Measurements from ENCODE around the gene CDK15.

Gene CDK15

GRCh38 chr2:201909961-201910361, 103.6 kb downstream of the CDK15 start:
- DNase-seq (ENCODE audit: low read depth), result peak; percentile 5

GRCh38 chr2:201911372-201911771, 105.0 kb downstream of the CDK15 start:
- no peak for DNase-seq (ENCODE audit: low read depth)

GRCh38 chr2:201913201-201913600, 106.9 kb downstream of the CDK15 start:
- DNase-seq (ENCODE audit: low read depth), result no peak

GRCh38 chr2:201915446-201915845, 109.1 kb downstream of the CDK15 start:
- DNase-seq (ENCODE audit: low read depth), result no peak

- DNase-seq (ENCODE audit: low read depth), result no peak
These were observed 110.2 kb downstream of the CDK15 start for GRCh38 chr2:201916565-201916964.

GRCh38 chr2:201918616-201919307, 112.4 kb downstream of the CDK15 start:
- no peak for DNase-seq (ENCODE audit: low read depth)

GRCh38 chr2:201919308-201919634, 112.9 kb downstream of the CDK15 start:
- no peak for DNase-seq (ENCODE audit: low read depth)

- no peak for DNase-seq (ENCODE audit: low read depth)
These were observed 117.3 kb downstream of the CDK15 start for GRCh38 chr2:201923436-201924328.

- DNase-seq (ENCODE audit: low read depth), result no peak
These were observed 118.1 kb downstream of the CDK15 start for GRCh38 chr2:201924453-201924852.

GRCh38 chr2:201925056-201925455, 118.7 kb downstream of the CDK15 start:
- DNase-seq (ENCODE audit: low read depth), result no peak

- DNase-seq (ENCODE audit: low read depth), result no peak
These were observed 119.7 kb downstream of the CDK15 start for GRCh38 chr2:201926067-201926466.

GRCh38 chr2:201928363-201928762, 122.0 kb downstream of the CDK15 start:
- no peak for DNase-seq (ENCODE audit: low read depth)

GRCh38 chr2:201929281-201930026, 123.1 kb downstream of the CDK15 start:
- no peak for DNase-seq (ENCODE audit: low read depth)

- no peak for DNase-seq (ENCODE audit: low read depth)
These were observed 123.7 kb downstream of the CDK15 start for GRCh38 chr2:201930043-201930442.

GRCh38 chr2:201930831-201931230, 124.5 kb downstream of the CDK15 start:
- no peak for DNase-seq (ENCODE audit: low read depth)

- no peak for DNase-seq (ENCODE audit: low read depth)
These were observed 125.1 kb downstream of the CDK15 start for GRCh38 chr2:201931475-201931874.

GRCh38 chr2:201931951-201932350, 125.6 kb downstream of the CDK15 start:
- DNase-seq (ENCODE audit: low read depth), result no peak

GRCh38 chr2:201932511-201932910, 126.2 kb downstream of the CDK15 start:
- DNase-seq (ENCODE audit: low read depth), result no peak

GRCh38 chr2:201933792-201934237, 127.5 kb downstream of the CDK15 start:
- no peak for DNase-seq (ENCODE audit: low read depth)

- DNase-seq (ENCODE audit: low read depth), result no peak
These were observed 130.5 kb downstream of the CDK15 start for GRCh38 chr2:201936817-201937216.

- no peak for DNase-seq (ENCODE audit: low read depth)
These were observed 131.0 kb downstream of the CDK15 start for GRCh38 chr2:201937343-201937742.

- DNase-seq (ENCODE audit: low read depth), result no peak
These were observed 131.9 kb downstream of the CDK15 start for GRCh38 chr2:201938156-201938775.
